NCI-H524 treated with DMSO at 0.1 percent for 48 hours (cell line): ENCODE results near the gene RAB3GAP2.
"Not testable (repeated sequence)": the region's sequence is repeated elsewhere in the genome, so short reads cannot be mapped to it uniquely, and the experiment has no call there.

ENCODE experiments used
- DNase-seq: peaks from one replicate; lab custom pipeline; 2025; lab: John Stamatoyannopoulos, UW

RAB3GAP2 gene

GRCh38 chr1:220283625-220284024 is 11.4 kb upstream of the RAB3GAP2 start:
- no peak for DNase-seq

- DNase-seq = no peak
These were observed 8.9 kb upstream of the RAB3GAP2 start for GRCh38 chr1:220281159-220281574.

- no peak for DNase-seq
These were observed 8.0 kb upstream of the RAB3GAP2 start for GRCh38 chr1:220280249-220280648.

GRCh38 chr1:220278991-220279390 is 6.7 kb upstream of the RAB3GAP2 start:
- DNase-seq = no peak

GRCh38 chr1:220275430-220275829 is 3.2 kb upstream of the RAB3GAP2 start:
- no peak for DNase-seq

- no peak for DNase-seq
These were observed 2.1 kb upstream of the RAB3GAP2 start for GRCh38 chr1:220274251-220274855.

GRCh38 chr1:220272841-220273090 is 513 bp upstream of the RAB3GAP2 start:
- DNase-seq = no peak

GRCh38 chr1:220271706-220272046 is 577 bp downstream of the RAB3GAP2 start:
- DNase-seq = no peak

- DNase-seq = no peak
These were observed 3.2 kb downstream of the RAB3GAP2 start for GRCh38 chr1:220269036-220269435.

- DNase-seq = no peak
These were observed 4.6 kb downstream of the RAB3GAP2 start for GRCh38 chr1:220267630-220268029.

- not testable (repeated sequence) for DNase-seq
These were observed 12.0 kb downstream of the RAB3GAP2 start for GRCh38 chr1:220260228-220260627.

- not testable (repeated sequence) for DNase-seq
These were observed 12.5 kb downstream of the RAB3GAP2 start for GRCh38 chr1:220259756-220260155.

- not testable (repeated sequence) for DNase-seq
These were observed 16.1 kb downstream of the RAB3GAP2 start for GRCh38 chr1:220256194-220256593.

- no peak for DNase-seq
These were observed 17.0 kb downstream of the RAB3GAP2 start for GRCh38 chr1:220255204-220255603.

GRCh38 chr1:220253290-220253689 is 19.0 kb downstream of the RAB3GAP2 start:
- not testable (repeated sequence) for DNase-seq

GRCh38 chr1:220251272-220251671 is 21.0 kb downstream of the RAB3GAP2 start:
- no peak for DNase-seq

GRCh38 chr1:220250681-220251080 is 21.6 kb downstream of the RAB3GAP2 start:
- DNase-seq = no peak

GRCh38 chr1:220249522-220249921 is 22.7 kb downstream of the RAB3GAP2 start:
- DNase-seq = no peak

- not testable (repeated sequence) for DNase-seq
These were observed 23.5 kb downstream of the RAB3GAP2 start for GRCh38 chr1:220248715-220249265.

GRCh38 chr1:220245900-220246299 is 26.4 kb downstream of the RAB3GAP2 start:
- DNase-seq = not testable (repeated sequence)

- DNase-seq = no peak
These were observed 28.3 kb downstream of the RAB3GAP2 start for GRCh38 chr1:220243947-220244346.

- DNase-seq = no peak
These were observed 31.1 kb downstream of the RAB3GAP2 start for GRCh38 chr1:220241072-220241663.

GRCh38 chr1:220239966-220240365 is 32.3 kb downstream of the RAB3GAP2 start:
- DNase-seq = no peak

- DNase-seq = no peak
These were observed 33.0 kb downstream of the RAB3GAP2 start for GRCh38 chr1:220239213-220239612.
